HepG2 (cell line): ENCODE data around the gene HELZ. TPM values are rescaled to one million over a fixed set of nuclear protein-coding genes. Genes with fewer than 3 reads are reported as not detected.

Source experiments
- ATAC-seq: fragments of 200-7000 bp; cut with Tn5 transposase; 3 replicates; pipeline ENCODE4 v1.9.1; 2020; ENCODE audit warnings: mild to moderate bottlenecking, moderate library complexity
- BruUV-seq: library from RNA; stranded (reverse); fragments of 400-500 nt; replicated peaks from 2 replicates; lab custom pipeline; 2021; lab: Mats Ljungman, UMichigan
- CTCF ChIA-PET: fragments of 300-600 bp; formaldehyde crosslinking; extraction: SDS; loops from one replicate; lab custom pipeline; 2021; ENCODE audit warnings: low total read pairs, inconsistent platforms, low intra/inter-chr PET ratio; lab: Yijun Ruan, JAX
- POLR2A ChIA-PET: fragments of 350-600 bp; sonication (Branson Sonifier 250); formaldehyde crosslinking; loops from one replicate; lab custom pipeline; 2020; ENCODE audit warnings: antibody characterized with exemption, inconsistent platforms; lab: Yijun Ruan, JAX
- DNase-seq: peaks from one replicate; pipeline ENCODE4 v3.0.0-alpha.2; 2015; ENCODE audit warnings: low spot score
- FAIRE-seq: peaks from 3 replicates; lab custom pipeline; 2011; peaks lifted over from hg19 to GRCh38; lab: Jason Lieb, UNC
- H2AFZ ChIP-seq: one replicate; pipeline ENCODE4 v1.6.1; 2011; ENCODE audit warnings: low read length, inconsistent platforms
- H3K27ac ChIP-seq: fragments of 300-600 bp; 3 replicates; pipeline ENCODE4 v1.8.0; 2011; ENCODE audit warnings: mixed run types, mild to moderate bottlenecking, mixed read lengths, low read length, inconsistent platforms; ENCODE audit not compliant: insufficient read depth; ENCODE audit errors: extremely low read length
- H3K27me3 ChIP-seq, 2 experiments: fragments of 200-600 bp in 1 of 2; 2 replicates in 1 of 2; 3 replicates in 1 of 2; pipeline versions ENCODE4 v1.6.0 to v1.8.0; 2011; ENCODE audit warnings: low read length in 2 of 2, mild to moderate bottlenecking in 2 of 2, moderate library complexity in 2 of 2, inconsistent platforms in 1 of 2; ENCODE audit not compliant: insufficient read depth in 2 of 2, control insufficient read depth in 1 of 2
- H3K36me3 ChIP-seq, 2 experiments: fragments of 200-600 bp in 1 of 2; replicated peaks in 1 of 2; 2 replicates in 1 of 2; 3 replicates in 1 of 2; pipeline versions ENCODE4 v1.5.1 to v1.8.0; 2011; ENCODE audit warnings: low read length in 2 of 2, inconsistent platforms in 1 of 2; ENCODE audit not compliant: insufficient read depth in 2 of 2, control insufficient read depth in 1 of 2
- H3K4me1 ChIP-seq: 2 replicates; pipeline ENCODE4 v1.5.1; 2012; ENCODE audit warnings: low read length, inconsistent platforms; ENCODE audit not compliant: insufficient read depth
- H3K4me2 ChIP-seq: 2 replicates; pipeline ENCODE4 v1.6.0; 2011; ENCODE audit warnings: low read depth, low read length, inconsistent platforms
- H3K4me3 ChIP-seq, 3 experiments: fragments of 200-600 bp in 1 of 3; sonication (generic), shearing (Covaris generic) in 1 of 3; replicated peaks in 1 of 3; 2 replicates each; pipeline ENCODE4 v1.5.1; 2011 to 2016; ENCODE audit warnings: low read length in 3 of 3, inconsistent platforms in 2 of 3, low read depth in 2 of 3, mild to moderate bottlenecking in 2 of 3, control low read depth in 1 of 3, mixed read lengths in 1 of 3; ENCODE audit not compliant: insufficient read depth in 1 of 3
- H3K79me2 ChIP-seq: one replicate; pipeline ENCODE4 v1.6.1; 2011; ENCODE audit warnings: low read length, inconsistent platforms; ENCODE audit not compliant: insufficient read depth
- H3K9ac ChIP-seq: 2 replicates; pipeline ENCODE4 v1.6.0; 2011; ENCODE audit warnings: mild to moderate bottlenecking, low read depth, low read length, inconsistent platforms; ENCODE audit not compliant: insufficient read depth
- H3K9me3 ChIP-seq: 2 replicates; pipeline ENCODE4 v1.5.1; 2012; ENCODE audit warnings: mild to moderate bottlenecking, low read length
- H4K20me1 ChIP-seq: 2 replicates; pipeline ENCODE4 v1.6.0; 2011; ENCODE audit warnings: inconsistent platforms, mild to moderate bottlenecking, low read length, moderate library complexity; ENCODE audit not compliant: insufficient read depth
- ELF1 ChIP-seq: sonication (generic); formaldehyde crosslinking; IDR thresholded peaks from 2 replicates; pipeline ENCODE4 v1.4.0; 2020; ENCODE audit warnings: missing genetic modification reagents
- PHF21A ChIP-seq: sonication (generic); formaldehyde crosslinking; IDR thresholded peaks from 2 replicates; pipeline ENCODE4 v1.5.0; 2020; ENCODE audit warnings: mild to moderate bottlenecking, missing genetic modification reagents
- RBM22 ChIP-seq: fragments of 200-400 bp; formaldehyde crosslinking; optimal IDR thresholded peaks from 2 replicates; pipeline ENCODE3; 2017; ENCODE audit warnings: mild to moderate bottlenecking, low read length, moderate library complexity
- ZNF207 ChIP-seq: fragments of 450-650 bp; IDR thresholded peaks from 2 replicates; pipeline ENCODE4 v1.6.1; 2016; ENCODE audit warnings: antibody characterized with exemption, borderline replicate concordance
- WGBS: methylation state at CpG from one replicate; pipeline ENCODE4 v1.1.6; 2017; ENCODE audit warnings: low lambda C conversion rate; 5-methylcytosine and 5-hydroxymethylcytosine counted together
- in situ Hi-C: cut with HindIII; loops from 2 replicates; pipeline ENCODE4 v1.10.0; 2017; ENCODE audit warnings: low pct_unique_long_range_greater_than_20kb; ENCODE audit not compliant: extremely low pct_ligation_motif_present
- intact Hi-C: fragments of 100-400 bp; cut with micrococcal nuclease; formaldehyde crosslinking; loops from one replicate; pipeline ENCODE4 v1.10.0; 2022; ENCODE audit not compliant: unreplicated experiment
- polyA plus RNA-seq, 8 experiments: library from polyadenylated mRNA; depleted of rRNA in 3 of 8; stranded (reverse) in 7 of 8; unstranded in 1 of 8; fragments of >200 nt; fragmentation: Illumina TruSeq in 4 of 8; extraction: Trizol in 4 of 8; gene quantifications; 2 replicates each; pipeline versions ENCODE4 v1.2.1 to v1.2.3, GENCODE V29; 2011 to 2016; ENCODE audit warnings: low read depth in 4 of 8, missing spikeins in 1 of 8, mixed read lengths in 1 of 8; ENCODE audit not compliant: insufficient read depth in 1 of 8
- total RNA-seq, 5 experiments: library from RNA; depleted of rRNA; stranded (reverse); fragments of >200 nt; fragmentation: Illumina TruSeq; extraction: Trizol; gene quantifications; 2 replicates each; pipeline ENCODE4 v1.2.3, GENCODE V29; 2016; ENCODE audit warnings: low read depth in 1 of 5

The HELZ gene
- total and polyA plus RNA-seq, 2 of the 13 experiments (the other 11 are each of a cell fraction or from before 2014, with no cell fraction given): 35.3 to 52.4 TPM

DNA sequence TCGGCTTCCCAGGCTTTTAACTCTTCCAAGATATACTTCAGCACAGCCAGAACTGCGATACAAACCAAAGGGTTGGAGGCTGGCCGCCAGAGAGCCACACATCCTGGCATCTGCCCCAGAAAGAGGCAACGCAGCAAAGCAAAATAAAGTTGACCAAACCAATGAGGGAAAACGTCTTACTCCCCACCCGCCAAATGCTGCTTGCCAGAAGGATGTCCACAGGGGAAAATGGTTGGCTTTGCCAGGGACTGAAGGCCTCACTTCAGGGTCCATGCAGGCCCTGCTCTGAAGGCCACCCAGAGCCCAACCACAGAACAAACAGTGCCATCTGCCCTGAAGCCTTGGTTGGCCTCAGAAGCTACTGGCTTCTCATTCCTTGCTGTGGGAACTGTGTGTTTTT lies 185.6 kb downstream of the HELZ start:
- in situ Hi-C loops (no loop called here), intact Hi-C loops (no loop called here)
- H3K27me3 ChIP-seq: peaks cover 2 to 5% of the 10 kb centered on the region in 2 experiments; a peak in 2 of 5 replicates
- ATAC-seq: no peak
- TF ChIP-seq RBM22: no peak
- 0 out of 2 replicates have a peak, but pooled peaks have one; percentile 17 for TF ChIP-seq PHF21A
- peaks cover 15% of the 10 kb centered on the region for H3K4me1 ChIP-seq
- H2AFZ ChIP-seq: no peak overlapping the region
- WGBS: 86% methylated on average over 6 of the region's 6 CpGs
- H3K4me2 ChIP-seq: no peak overlapping the region
- no peaks in the 10 kb centered on the region for H4K20me1 ChIP-seq
- no peak for FAIRE-seq
- H3K36me3 ChIP-seq: no peaks in the 10 kb centered on the region
- H3K79me2 ChIP-seq: no peaks in the 10 kb centered on the region
- ChIA-PET POLR2A (no interaction called here), CTCF (no interaction called here)
- no peak overlapping the region for H3K9ac ChIP-seq
- H3K4me3 ChIP-seq: no peak overlapping the region
- no peak overlapping the region for H3K27ac ChIP-seq
- DNase-seq: no peak
- no TSS peak for BruUV-seq
- H3K9me3 ChIP-seq: no peaks in the 10 kb centered on the region

GRCh38 chr17:67058036-67058435 lies 187.0 kb downstream of the HELZ start:
- intact Hi-C loops (no loop called here), in situ Hi-C loops (no loop called here)
- no peaks in the 10 kb centered on the region for H3K36me3 ChIP-seq
- FAIRE-seq (no peak), DNase-seq (no peak), ATAC-seq (no peak)
- 84% methylated on average over 8 of the region's 8 CpGs for WGBS
- no peak overlapping the region for H3K27ac ChIP-seq
- no TSS peak for BruUV-seq
- POLR2A ChIA-PET: no interaction called here
- H4K20me1 ChIP-seq: no peaks in the 10 kb centered on the region
- H3K4me3 ChIP-seq: no peak overlapping the region
- H3K9me3 ChIP-seq: no peaks in the 10 kb centered on the region
- CTCF ChIA-PET: no interaction called here
- peaks cover 10% of the 10 kb centered on the region for H3K4me1 ChIP-seq
- no peaks in the 10 kb centered on the region for H3K79me2 ChIP-seq
- no peak overlapping the region for H3K9ac ChIP-seq
- no peak overlapping the region for H2AFZ ChIP-seq
- no peak overlapping the region for H3K4me2 ChIP-seq
- H3K27me3 ChIP-seq: peaks cover 5 to 19% of the 10 kb centered on the region in 2 experiments; a peak in 3 of 5 replicates
- TF ChIP-seq ELF1 (CRISPR knock-in tag) (no peak), ZNF207 (no peak)
